Parathyroid adenoma (tissue), 2 donors: Measurements from ENCODE around the gene XRCC4.

Source experiments
- H2AFZ ChIP-seq: fragments of 300-600 bp; sonication (generic); one replicate; pipeline ENCODE4 v1.7.0; 2017; ENCODE audit warnings: antibody characterized with exemption, mild to moderate bottlenecking
- H3K27ac ChIP-seq: fragments of 300-600 bp; sonication (generic); one replicate; pipeline ENCODE4 v1.7.0; 2017
- H3K27me3 ChIP-seq: fragments of 300-600 bp; sonication (generic); one replicate; pipeline ENCODE4 v1.7.0; 2017; ENCODE audit warnings: low read length; ENCODE audit not compliant: control insufficient read depth, insufficient read depth
- H3K36me3 ChIP-seq: fragments of 300-600 bp; sonication (generic); one replicate; pipeline ENCODE4 v1.7.0; 2017; ENCODE audit warnings: low read length; ENCODE audit not compliant: control insufficient read depth, insufficient read depth
- H3K4me1 ChIP-seq: fragments of 300-600 bp; sonication (generic); one replicate; pipeline ENCODE4 v1.7.0; 2017; ENCODE audit warnings: control low read depth
- H3K4me2 ChIP-seq: fragments of 300-600 bp; sonication (generic); one replicate; pipeline ENCODE4 v1.7.0; 2017; ENCODE audit warnings: low read length
- H3K4me3 ChIP-seq: fragments of 300-600 bp; sonication (generic); one replicate; pipeline ENCODE4 v1.7.0; 2017; ENCODE audit warnings: low read depth, low read length
- H3K79me2 ChIP-seq: fragments of 300-600 bp; sonication (generic); one replicate; pipeline ENCODE4 v1.7.0; 2017; ENCODE audit warnings: control low read depth
- H3K9ac ChIP-seq: fragments of 300-600 bp; sonication (generic); one replicate; pipeline ENCODE4 v1.7.0; 2017; ENCODE audit warnings: mild to moderate bottlenecking
- H3K9me3 ChIP-seq: fragments of 300-600 bp; sonication (generic); one replicate; pipeline ENCODE4 v1.7.0; 2017; ENCODE audit warnings: low read length; ENCODE audit not compliant: control insufficient read depth
- CTCF ChIP-seq: fragments of 300-600 bp; sonication (generic); IDR thresholded peaks from one replicate; pipeline ENCODE4 v1.7.0; 2017; ENCODE audit warnings: antibody characterized with exemption, mild to moderate bottlenecking
- donor health status: primary hyperparathyroidism.

The XRCC4 gene

GRCh38 chr5:83340511-83340918 lies 263.2 kb downstream of the XRCC4 start:
- Histone ChIP-seq H3K27me3 (no peaks in the 10 kb centered on the region), H3K4me3 (no peak overlapping the region), H3K27ac (no peak overlapping the region), H3K36me3 (no peaks in the 10 kb centered on the region), H3K4me2 (no peak overlapping the region), H3K9me3 (no peaks in the 10 kb centered on the region), H3K4me1 (no peaks in the 10 kb centered on the region), H2AFZ (no peak overlapping the region), H3K9ac (no peak overlapping the region), H3K79me2 (no peaks in the 10 kb centered on the region)
- no peak for TF ChIP-seq CTCF

GRCh38 chr5:83341815-83342334 lies 264.5 kb downstream of the XRCC4 start:
- Histone ChIP-seq H3K27ac (no peak overlapping the region), H3K4me1 (no peaks in the 10 kb centered on the region), H3K9me3 (no peaks in the 10 kb centered on the region), H3K4me2 (no peak overlapping the region), H3K27me3 (no peaks in the 10 kb centered on the region), H3K9ac (no peak overlapping the region), H2AFZ (no peak overlapping the region), H3K79me2 (no peaks in the 10 kb centered on the region), H3K4me3 (no peak overlapping the region), H3K36me3 (no peaks in the 10 kb centered on the region)
- TF ChIP-seq CTCF = no peak

GRCh38 chr5:83342465-83342864 lies 265.1 kb downstream of the XRCC4 start:
- no peaks in the 10 kb centered on the region for H3K27me3 ChIP-seq
- H3K9ac ChIP-seq = no peak overlapping the region
- H3K27ac ChIP-seq = no peak overlapping the region
- no peak for TF ChIP-seq CTCF
- H3K36me3 ChIP-seq = no peaks in the 10 kb centered on the region
- no peaks in the 10 kb centered on the region for H3K9me3 ChIP-seq
- no peaks in the 10 kb centered on the region for H3K4me1 ChIP-seq
- H3K4me2 ChIP-seq = no peak overlapping the region
- no peaks in the 10 kb centered on the region for H3K79me2 ChIP-seq
- H2AFZ ChIP-seq = no peak overlapping the region
- no peak overlapping the region for H3K4me3 ChIP-seq

GRCh38 chr5:83343299-83343698 lies 266.0 kb downstream of the XRCC4 start:
- H3K79me2 ChIP-seq = no peaks in the 10 kb centered on the region
- H2AFZ ChIP-seq = no peak overlapping the region
- no peaks in the 10 kb centered on the region for H3K9me3 ChIP-seq
- no peak overlapping the region for H3K4me2 ChIP-seq
- no peak overlapping the region for H3K27ac ChIP-seq
- TF ChIP-seq CTCF = no peak
- H3K9ac ChIP-seq = no peak overlapping the region
- no peaks in the 10 kb centered on the region for H3K27me3 ChIP-seq
- H3K36me3 ChIP-seq = no peaks in the 10 kb centered on the region
- no peaks in the 10 kb centered on the region for H3K4me1 ChIP-seq
- no peak overlapping the region for H3K4me3 ChIP-seq

GRCh38 chr5:83345423-83345822 lies 268.1 kb downstream of the XRCC4 start:
- no peak for TF ChIP-seq CTCF
- H3K79me2 ChIP-seq = no peaks in the 10 kb centered on the region
- H3K9me3 ChIP-seq = no peaks in the 10 kb centered on the region
- no peaks in the 10 kb centered on the region for H3K27me3 ChIP-seq
- H3K9ac ChIP-seq = no peak overlapping the region
- H3K4me1 ChIP-seq = no peaks in the 10 kb centered on the region
- no peak overlapping the region for H3K27ac ChIP-seq
- H2AFZ ChIP-seq = no peak overlapping the region
- no peak overlapping the region for H3K4me3 ChIP-seq
- H3K36me3 ChIP-seq = no peaks in the 10 kb centered on the region
- H3K4me2 ChIP-seq = no peak overlapping the region
